Myocyte (in vitro differentiated cells): ENCODE data around the gene TRHDE. TPM values are rescaled to one million over a fixed set of nuclear protein-coding genes. Genes with fewer than 3 reads are reported as not detected.

Source experiments
- DNase-seq: peaks from one replicate; pipeline ENCODE4 v3.0.0-alpha.2; 2012; ENCODE audit warnings: low read depth
- polyA plus RNA-seq: library from polyadenylated mRNA; unstranded; fragments of >200 nt; gene quantifications from one replicate; pipeline ENCODE4 v1.2.1, GENCODE V29; 2012; ENCODE audit warnings: missing spikeins
- total RNA-seq: library from RNA; depleted of rRNA; stranded (reverse); fragments of >200 nt; gene quantifications from 2 replicates; pipeline ENCODE4 v1.2.3, GENCODE V29; 2014

TRHDE gene
- not detected in 2 replicates for total RNA-seq
- not detected for polyA plus RNA-seq

GRCh38 chr12:72272091-72272661 lies at the start of gene TRHDE:
Gene TRHDE, plus strand, starts transcription at chr12:72272370. Its CDS starts 274 bp downstream, at chr12:72272644.
- peak; percentile 1 for DNase-seq

- DNase-seq, result no peak
Observed at GRCh38 chr12:72226510-72226909, 45.7 kb upstream of the TRHDE start.

- no peak for DNase-seq
Observed at GRCh38 chr12:72228424-72228823, 43.7 kb upstream of the TRHDE start.

GRCh38 chr12:72230589-72230988 lies 41.6 kb upstream of the TRHDE start:
- DNase-seq, result no peak

GRCh38 chr12:72234886-72235285 lies 37.3 kb upstream of the TRHDE start:
- DNase-seq, result no peak

- DNase-seq, result no peak
Observed at GRCh38 chr12:72236071-72236705, 36.0 kb upstream of the TRHDE start.

GRCh38 chr12:72241552-72241951 lies 30.6 kb upstream of the TRHDE start:
- no peak for DNase-seq

- DNase-seq, result no peak
Observed at GRCh38 chr12:72242946-72243345, 29.2 kb upstream of the TRHDE start.

- no peak for DNase-seq
Observed at GRCh38 chr12:72246370-72246769, 25.8 kb upstream of the TRHDE start.

GRCh38 chr12:72250346-72250745 lies 21.8 kb upstream of the TRHDE start:
- DNase-seq, result no peak

GRCh38 chr12:72256725-72257124 lies 15.4 kb upstream of the TRHDE start:
- DNase-seq, result no peak

GRCh38 chr12:72261885-72262284 lies 10.3 kb upstream of the TRHDE start:
- DNase-seq, result no peak

GRCh38 chr12:72264548-72265175 lies 7.5 kb upstream of the TRHDE start:
- peak; percentile 5 for DNase-seq

GRCh38 chr12:72267974-72268373 lies 4.2 kb upstream of the TRHDE start:
- peak; percentile 1 for DNase-seq

- DNase-seq, result no peak
Observed at GRCh38 chr12:72268386-72268785, 3.8 kb upstream of the TRHDE start.

- no peak for DNase-seq
Observed at GRCh38 chr12:72269491-72269890, 2.7 kb upstream of the TRHDE start.

GRCh38 chr12:72270246-72270645 lies 1.9 kb upstream of the TRHDE start:
- no peak for DNase-seq

GRCh38 chr12:72270961-72271360 lies 1.2 kb upstream of the TRHDE start:
- DNase-seq, result no peak

- DNase-seq, result peak; percentile 2
Observed at GRCh38 chr12:72271451-72272090, 599 bp upstream of the TRHDE start.

GRCh38 chr12:72272731-72273498 lies 745 bp downstream of the TRHDE start:
- DNase-seq, result no peak

- DNase-seq, result no peak
Observed at GRCh38 chr12:72273499-72273837, 1.3 kb downstream of the TRHDE start.
